ENCODE data around the gene GNAQ. TPM values are rescaled to one million over a fixed set of nuclear protein-coding genes. Genes with fewer than 3 reads are reported as not detected.

The GNAQ gene
- polyA plus RNA-seq, 5 donors, result 45.4 to 67.1 (median 63.8) TPM

- no peak for DNase-seq
These were observed 27.0 kb downstream of the GNAQ start for GRCh38 chr9:78004478-78005229.

- DNase-seq, result no peak
These were observed 27.9 kb downstream of the GNAQ start for GRCh38 chr9:78003730-78004129.

- DNase-seq, result no peak
These were observed 29.5 kb downstream of the GNAQ start for GRCh38 chr9:78001946-78002731.

GRCh38 chr9:78000221-78000620 lies 31.4 kb downstream of the GNAQ start:
- no peak for DNase-seq

GRCh38 chr9:77999231-77999631 lies 32.4 kb downstream of the GNAQ start:
- no peak for DNase-seq

GRCh38 chr9:77997611-77998284 lies 33.9 kb downstream of the GNAQ start:
- DNase-seq, result no peak

GRCh38 chr9:77996696-77997095 lies 34.9 kb downstream of the GNAQ start:
- DNase-seq, result no peak

- no peak for DNase-seq
These were observed 40.4 kb downstream of the GNAQ start for GRCh38 chr9:77991191-77991590.

GRCh38 chr9:77989909-77990308 lies 41.7 kb downstream of the GNAQ start:
- DNase-seq, result no peak

GRCh38 chr9:77989458-77989857 lies 42.2 kb downstream of the GNAQ start:
- no peak for DNase-seq

- DNase-seq, result no peak
These were observed 43.0 kb downstream of the GNAQ start for GRCh38 chr9:77988630-77989029.

GRCh38 chr9:77987880-77988525 lies 43.6 kb downstream of the GNAQ start:
- DNase-seq, result no peak

- no peak for DNase-seq
These were observed 44.4 kb downstream of the GNAQ start for GRCh38 chr9:77987081-77987656.

GRCh38 chr9:77985996-77986395 lies 45.6 kb downstream of the GNAQ start:
- no peak for DNase-seq

GRCh38 chr9:77983320-77983662 lies 48.3 kb downstream of the GNAQ start:
- DNase-seq, result no peak

- DNase-seq, result no peak
These were observed 48.9 kb downstream of the GNAQ start for GRCh38 chr9:77982581-77983319.

- DNase-seq, result no peak
These were observed 49.7 kb downstream of the GNAQ start for GRCh38 chr9:77981907-77982306.

GRCh38 chr9:77981332-77981731 lies 50.3 kb downstream of the GNAQ start:
- DNase-seq, result no peak

GRCh38 chr9:77980622-77981021 lies 51.0 kb downstream of the GNAQ start:
- DNase-seq, result no peak

GRCh38 chr9:77978086-77978781 lies 53.4 kb downstream of the GNAQ start:
- DNase-seq, result no peak

- peak in 1 of 2 donors; percentile 26 for DNase-seq
These were observed 54.4 kb downstream of the GNAQ start for GRCh38 chr9:77977210-77977611.

Data from right lung (tissue), 5 donors.